Right ventricle myocardium inferior (tissue), 1 donor: ENCODE data around the gene SMIM27. TPM values are rescaled to one million over a fixed set of nuclear protein-coding genes. Genes with fewer than 3 reads are reported as not detected.

Experiments used
- ATAC-seq: fragments of 200-7000 bp; cut with Tn5 transposase; one replicate; pipeline ENCODE4 v1.9.1; 2020; ENCODE audit warnings: mild to moderate bottlenecking, moderate library complexity
- DNase-seq: peaks from one replicate; pipeline ENCODE4 v3.0.0; 2021; ENCODE audit errors: missing footprints
- intact Hi-C: fragments of 100-400 bp; cut with DNase I; formaldehyde crosslinking; loops from one replicate; pipeline ENCODE4 v1.11.0; 2022
- total RNA-seq: library from RNA; stranded (reverse); fragmentation: NEBNext Ultra II Directional; extraction: Animal tissue kit (Norgen Biotek cat#: 25700); gene quantifications from one replicate; pipeline ENCODE4 v1.2.1, GENCODE V29; 2021
- donor health status: DM: no; HTN: yes; CAD: no; lungs with severe emphysema.

SMIM27 gene
- total RNA-seq, 1 donor from 2014 or later = 12.5 TPM

DNA sequence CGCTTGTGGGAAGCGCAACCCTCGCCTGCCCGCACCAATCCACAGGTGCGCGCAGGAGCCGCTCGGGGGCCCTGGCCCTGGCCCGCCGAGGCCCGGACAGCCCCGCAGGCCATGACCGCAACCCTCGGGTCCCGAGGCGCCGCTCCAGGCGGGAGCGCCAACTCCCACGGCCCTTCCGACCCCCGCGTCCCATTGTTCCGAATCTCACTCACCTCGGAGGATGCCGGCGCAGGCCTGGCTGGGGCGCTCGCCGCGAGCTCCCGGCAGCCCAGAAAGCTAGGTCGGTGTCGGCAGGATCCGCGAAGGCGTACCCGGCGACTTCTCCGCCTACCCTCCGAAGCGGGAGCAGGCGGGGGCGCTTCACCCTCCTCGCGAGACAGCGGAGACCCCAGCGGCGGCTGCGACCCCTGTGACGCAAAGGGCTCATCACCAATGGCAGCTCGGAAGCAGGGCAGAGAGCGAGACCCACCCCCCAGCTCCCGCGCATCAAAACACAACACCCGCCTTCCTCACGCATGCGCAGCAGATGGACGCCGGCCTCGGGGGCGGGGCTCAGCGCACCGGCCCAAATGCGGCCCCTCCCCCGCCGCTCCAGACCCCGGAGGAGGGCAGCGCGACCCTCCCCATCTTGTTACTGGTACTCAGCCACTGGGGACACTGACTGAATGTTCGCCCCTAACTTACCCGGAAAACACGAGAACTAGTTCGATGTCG lies 1.4 kb upstream of the SMIM27 start:
- ATAC-seq = peak; percentile 87
- DNase-seq = peak; percentile 96
- intact Hi-C loops = loop anchor here (1.0 to 5.0 kb wide), 2 partner anchors 22 to 922 kb away; partner anchors contain the start of gene NOL6

- intact Hi-C loops = loop anchor here (1.0 to 5.0 kb wide), 2 partner anchors 21 to 921 kb away; partner anchors contain the start of gene NOL6
- DNase-seq (peak; percentile 66), ATAC-seq (peak; percentile 12)
These were observed 663 bp upstream of the SMIM27 start for GRCh38 chr9:32551276-32552051.

- intact Hi-C loops = loop anchor here (5.0 kb wide), 1 partner anchor 918 kb away; the partner anchor contains the start of gene NOL6
- ATAC-seq = no peak
- no peak for DNase-seq
These were observed 2.0 kb downstream of the SMIM27 start for GRCh38 chr9:32554107-32554506.

- DNase-seq = no peak
- intact Hi-C loops = loop anchor here (5.0 kb wide), 1 partner anchor 918 kb away; the partner anchor contains the start of gene NOL6
- no peak for ATAC-seq
These were observed 2.5 kb downstream of the SMIM27 start for GRCh38 chr9:32554591-32554990.

- DNase-seq (no peak), ATAC-seq (no peak)
- intact Hi-C loops = no loop called here
These were observed 6.3 kb downstream of the SMIM27 start for GRCh38 chr9:32558408-32558934.

- DNase-seq (no peak), ATAC-seq (no peak)
- intact Hi-C loops = no loop called here
These were observed 13.8 kb downstream of the SMIM27 start for GRCh38 chr9:32565967-32566366.

GRCh38 chr9:32566770-32567169 lies 14.6 kb downstream of the SMIM27 start:
- DNase-seq = peak; percentile 42
- intact Hi-C loops = no loop called here
- no peak for ATAC-seq

DNA sequence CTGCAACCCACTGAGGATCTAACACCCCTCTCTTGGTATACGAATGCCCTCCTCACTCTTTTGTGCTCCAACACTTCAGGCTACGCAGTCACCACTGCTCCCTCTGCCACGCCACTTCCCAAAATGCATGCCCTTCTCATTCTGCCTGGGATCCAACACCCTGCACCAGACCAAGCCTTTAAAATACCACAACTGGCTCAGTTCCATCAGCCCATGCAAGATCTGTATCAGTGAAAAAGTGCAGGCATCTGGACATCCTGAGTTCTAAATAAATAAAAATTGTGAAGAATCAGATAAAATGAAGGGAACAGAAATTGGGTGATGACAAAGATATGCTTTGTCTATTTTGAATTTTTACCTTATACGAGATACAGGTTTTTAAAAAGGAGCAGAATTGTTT lies 18.1 kb downstream of the SMIM27 start:
- no peak for DNase-seq
- ATAC-seq = no peak
- intact Hi-C loops = no loop called here

DNA sequence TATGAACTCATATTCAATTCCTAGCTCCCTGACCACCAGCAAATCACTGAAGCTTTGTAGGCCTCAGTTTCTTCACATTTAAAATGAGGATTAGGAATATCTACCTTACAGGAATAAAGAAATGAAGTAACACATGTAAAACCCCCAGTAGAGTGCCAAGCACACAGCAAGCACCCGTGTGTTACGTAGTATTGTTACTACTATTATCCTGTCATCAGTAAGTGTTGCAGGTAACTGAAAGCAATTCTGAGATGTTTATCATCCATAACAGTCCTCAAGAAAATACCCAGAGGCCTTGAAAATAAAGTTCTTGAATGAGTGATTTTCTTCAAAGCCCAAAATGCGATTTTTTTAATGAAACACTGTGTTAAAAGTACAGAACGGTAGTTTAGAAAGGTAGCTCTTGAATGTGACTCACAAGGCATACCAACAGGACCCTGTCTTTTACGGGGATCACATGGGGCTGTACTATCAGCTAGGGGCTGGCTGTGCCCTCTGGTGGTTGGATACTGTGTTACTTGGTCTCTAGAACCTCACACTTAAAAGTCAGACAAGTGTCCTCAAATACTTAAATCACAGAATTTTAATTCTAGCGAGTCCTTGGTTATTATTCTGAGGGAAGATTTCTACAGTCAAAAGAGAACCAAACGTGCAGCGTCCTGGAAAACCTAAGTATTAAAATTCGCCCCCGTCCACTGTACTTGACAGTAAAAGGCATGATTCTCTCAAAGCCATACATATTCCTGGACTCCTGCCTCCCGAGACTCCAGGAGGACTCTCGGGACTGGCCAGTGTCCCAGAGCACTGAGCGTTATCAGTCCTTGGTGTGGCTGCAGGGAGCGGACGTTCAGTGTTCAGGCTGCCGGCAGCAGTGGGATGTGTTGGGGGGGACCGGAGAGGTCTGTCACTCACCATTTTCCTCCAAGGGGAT lies 20.1 kb downstream of the SMIM27 start:
- peak; percentile 91 for ATAC-seq
- DNase-seq = peak; percentile 67
- intact Hi-C loops = loop anchor here (1.0 to 2.0 kb wide), 2 partner anchors 21 to 45 kb away; partner anchors contain the start of gene RIGI

GRCh38 chr9:32572900-32573523 lies 20.9 kb downstream of the SMIM27 start, which contains the start of gene NDUFB6:
TSS of gene NDUFB6 (minus strand) at chr9:32573159. CDS start at chr9:32573060, 99 bp downstream.
- DNase-seq (peak; percentile 98), ATAC-seq (peak; percentile 97)
- intact Hi-C loops = loop anchor here (1.0 to 2.0 kb wide), 3 partner anchors 22 to 189 kb away; partner anchors contain the start of genes ACO1 and RIGI

GRCh38 chr9:32573821-32574220 lies 21.7 kb downstream of the SMIM27 start:
- DNase-seq (no peak), ATAC-seq (no peak)
- intact Hi-C loops = loop anchor here (1.0 to 2.0 kb wide), 2 partner anchors 47 to 190 kb away; partner anchors contain the start of genes ACO1 and RIGI

DNA sequence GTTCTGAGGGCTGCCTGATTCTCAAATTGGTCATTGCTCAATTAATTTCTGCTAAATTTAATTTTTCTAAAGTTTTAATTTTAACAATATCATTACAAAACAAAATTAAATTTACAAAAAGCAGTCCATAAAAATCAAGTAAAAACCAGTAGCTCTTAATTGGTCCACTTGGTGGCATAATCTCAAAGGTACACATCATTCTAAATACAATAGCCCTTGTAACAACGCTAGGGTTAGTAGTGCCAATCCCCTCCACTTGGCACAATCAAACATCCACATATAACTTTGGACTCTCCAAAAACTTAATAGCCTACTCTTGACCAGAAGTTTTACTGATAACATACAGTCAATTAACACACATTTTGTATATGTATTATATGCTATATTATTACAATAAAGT lies 22.7 kb downstream of the SMIM27 start:
- no peak for ATAC-seq
- intact Hi-C loops = no loop called here
- DNase-seq = no peak

DNA sequence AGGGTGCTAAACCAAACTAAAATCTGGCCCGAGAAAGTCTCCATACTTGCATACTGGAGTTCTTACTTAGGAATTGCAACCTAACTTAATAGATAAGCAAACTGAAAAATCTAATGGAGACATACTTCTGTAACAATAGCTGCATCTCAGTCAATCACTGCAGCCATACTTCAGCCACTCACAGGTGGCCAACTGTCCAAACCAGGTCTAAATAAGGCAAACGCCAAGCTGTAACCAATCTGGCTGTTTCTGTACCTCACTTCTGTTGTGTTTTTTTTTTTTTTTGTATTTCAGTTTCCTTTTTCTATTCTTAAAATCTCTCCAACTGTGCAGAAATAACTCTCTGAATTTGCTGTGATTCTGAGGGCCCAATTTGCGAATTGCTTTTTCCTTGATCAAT lies 25.2 kb downstream of the SMIM27 start:
- intact Hi-C loops = no loop called here
- no peak for DNase-seq
- ATAC-seq = no peak

GRCh38 chr9:32578976-32579375 lies 26.8 kb downstream of the SMIM27 start:
- DNase-seq (no peak), ATAC-seq (no peak)
- intact Hi-C loops = loop anchor here (1.0 to 2.0 kb wide), 2 partner anchors 200 to 390 kb away; no protein-coding TSS in a partner anchor

DNA sequence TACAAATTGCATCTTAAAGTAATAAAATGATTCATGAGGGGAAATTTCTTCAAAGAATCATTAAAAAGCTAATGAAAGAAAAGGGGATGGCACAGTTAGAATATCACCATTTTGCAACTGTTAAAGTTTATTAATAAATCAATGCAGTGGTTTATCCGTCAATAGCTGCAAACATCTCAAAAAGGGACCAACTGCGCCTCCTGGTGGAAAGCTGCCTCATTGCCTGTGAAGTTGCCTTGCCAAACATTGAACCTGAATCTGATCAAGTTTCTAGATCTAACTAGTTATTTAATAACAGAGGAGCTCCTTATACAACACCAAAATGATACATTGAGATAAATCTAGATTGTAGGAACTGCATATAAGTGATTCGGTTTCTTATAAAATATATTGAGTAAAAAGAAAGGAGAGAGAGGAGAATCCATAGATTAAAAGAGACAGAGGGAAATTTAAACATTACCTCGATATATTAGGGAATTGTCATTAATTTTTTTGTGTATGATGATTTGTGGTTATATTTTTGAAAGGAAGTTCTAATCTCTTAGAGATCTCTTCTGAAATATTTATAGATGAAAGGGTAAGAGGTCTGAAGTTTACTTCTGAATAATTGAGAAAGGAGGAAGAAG lies 27.7 kb downstream of the SMIM27 start:
- DNase-seq (peak; percentile 69), ATAC-seq (no peak)
- intact Hi-C loops = loop anchor here (1.0 to 2.0 kb wide), 2 partner anchors 201 to 389 kb away; no protein-coding TSS in a partner anchor

DNA sequence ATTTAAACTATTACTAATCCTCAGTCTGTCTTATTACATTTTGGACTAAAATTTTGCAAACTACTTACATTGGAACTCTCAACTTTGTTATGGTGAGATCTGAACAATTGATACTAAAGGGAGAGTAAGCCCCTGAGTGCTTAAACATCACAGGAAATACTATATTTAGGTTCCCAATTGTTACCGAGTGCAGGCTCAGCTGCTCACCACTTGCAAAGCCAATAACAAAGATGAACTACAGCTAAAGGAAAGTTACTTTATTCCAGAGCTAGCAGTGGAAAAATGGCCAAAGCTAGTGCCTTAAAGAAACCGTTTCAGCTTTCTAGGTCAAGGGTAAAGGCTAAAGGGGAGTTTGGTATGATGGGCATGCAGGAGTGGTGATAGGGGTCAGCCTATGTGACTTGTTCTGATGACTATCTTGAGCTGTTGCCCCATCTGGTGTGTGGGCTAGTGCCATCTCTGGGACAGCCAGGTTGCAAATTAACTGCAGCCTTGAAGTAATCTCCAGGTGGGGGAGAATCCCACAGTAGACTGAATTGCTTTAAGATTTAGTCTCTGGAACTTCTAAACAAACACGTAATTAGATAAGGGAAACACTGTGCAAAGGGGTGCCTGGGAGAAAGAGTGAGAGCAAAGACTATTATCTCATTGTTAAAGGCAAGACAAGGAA lies 28.6 kb downstream of the SMIM27 start:
- DNase-seq (no peak), ATAC-seq (no peak)
- intact Hi-C loops = no loop called here
